Globus pallidus (tissue), 1 donor: ENCODE data around the gene KRTAP26-1.

Source experiments
- DNase-seq: peaks from one replicate; pipeline ENCODE4 v3.0.0-alpha.2; 2015; ENCODE audit warnings: low spot score

KRTAP26-1 gene

DNA sequence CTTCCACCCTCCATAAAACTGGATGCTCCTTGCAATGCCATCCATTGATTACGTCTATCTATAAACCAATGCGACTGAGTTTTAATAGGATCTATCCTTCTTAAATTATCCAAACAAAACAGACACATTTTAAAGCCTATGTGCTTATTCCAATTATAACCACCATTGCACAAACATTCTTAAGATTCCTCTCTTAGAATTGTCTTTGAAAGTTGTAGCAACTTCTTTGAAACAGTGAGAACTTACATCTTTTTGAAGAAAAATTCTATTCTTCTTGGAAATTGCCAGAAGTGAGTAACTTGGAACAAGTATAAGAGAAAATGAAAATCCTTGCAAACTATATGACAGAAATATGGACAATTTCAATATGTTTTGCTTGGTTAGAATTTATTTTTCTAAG, at the start of gene KRTAP26-1:
TSS of gene KRTAP26-1 (minus strand) at position 101 of the 400 bp plus-strand sequence. CDS start 280 bp downstream, outside the sequence.
- no peak for DNase-seq

DNA sequence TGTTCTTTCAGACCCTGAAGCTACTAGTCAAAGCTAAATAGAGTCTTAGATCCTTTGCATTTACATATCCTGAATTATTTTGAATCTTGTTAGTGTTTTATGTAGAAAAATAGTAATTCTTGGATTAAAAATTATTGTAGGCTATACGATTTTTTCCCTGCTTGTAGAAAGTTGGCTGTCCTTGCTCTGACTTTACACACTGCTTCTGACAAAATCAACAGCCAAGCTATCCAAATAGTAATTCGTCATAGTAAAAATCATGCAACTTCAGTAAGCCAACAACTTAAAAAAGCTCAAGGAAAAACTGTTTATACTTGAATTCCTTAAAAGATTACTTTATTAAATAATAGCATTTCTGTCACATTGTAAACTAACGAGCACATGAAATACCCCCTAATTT, 35.8 kb upstream of the KRTAP26-1 start:
- DNase-seq = no peak

DNA sequence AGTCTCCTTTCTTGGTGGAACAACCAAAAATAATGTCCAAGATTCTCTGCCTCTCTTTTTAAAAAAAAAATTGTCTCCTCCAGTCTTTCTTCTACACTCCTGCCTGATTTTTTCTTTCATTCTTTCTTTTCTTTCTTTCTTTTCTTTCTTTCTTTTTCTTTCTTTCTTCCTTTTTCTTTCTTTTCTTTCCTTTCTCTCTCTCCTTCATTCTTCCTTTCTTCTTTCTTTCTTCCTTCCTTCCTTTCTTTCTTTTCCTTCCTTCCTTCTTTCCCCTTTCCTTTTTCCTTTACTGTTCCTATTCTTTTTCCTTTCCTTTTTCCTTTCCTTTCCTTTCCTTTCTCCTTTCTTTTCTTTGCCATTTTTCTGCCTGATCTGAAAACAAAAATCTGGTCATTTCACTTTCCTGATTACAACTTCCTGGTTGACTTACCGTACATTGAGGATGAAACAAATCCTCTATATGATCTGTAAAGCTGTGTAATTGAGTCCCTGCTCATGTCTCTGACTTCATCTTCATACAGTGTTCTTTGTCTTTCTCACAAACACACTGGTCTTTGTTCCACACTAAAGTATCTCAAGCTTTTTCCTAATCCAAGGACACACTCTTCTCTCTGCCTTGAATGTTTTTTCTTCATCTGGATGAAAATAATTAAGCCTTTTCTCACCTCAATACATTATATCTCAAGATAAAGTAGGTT, 34.3 kb upstream of the KRTAP26-1 start:
- no peak for DNase-seq

DNA sequence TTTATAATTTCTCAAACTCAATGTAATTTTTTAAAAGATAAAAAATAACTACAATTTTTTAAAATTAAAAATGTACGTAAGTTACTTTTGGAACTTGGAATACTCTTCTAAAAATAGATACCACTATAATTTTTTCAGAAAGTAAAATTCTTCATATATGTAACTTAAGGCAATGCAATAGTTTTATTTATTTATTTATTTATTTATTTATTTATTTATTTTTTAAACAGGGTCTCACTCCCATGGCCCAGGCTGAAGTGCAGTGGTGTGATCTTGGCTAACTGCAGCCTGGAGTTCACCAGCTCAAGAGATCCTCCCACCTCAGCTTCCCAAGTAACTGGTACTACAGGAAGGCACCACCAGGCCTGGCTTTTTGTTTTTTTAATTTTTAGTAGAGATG, 31.4 kb upstream of the KRTAP26-1 start:
- DNase-seq = no peak

- DNase-seq = no peak
These were observed 29.5 kb upstream of the KRTAP26-1 start for GRCh38 chr21:30349572-30349971.

DNA sequence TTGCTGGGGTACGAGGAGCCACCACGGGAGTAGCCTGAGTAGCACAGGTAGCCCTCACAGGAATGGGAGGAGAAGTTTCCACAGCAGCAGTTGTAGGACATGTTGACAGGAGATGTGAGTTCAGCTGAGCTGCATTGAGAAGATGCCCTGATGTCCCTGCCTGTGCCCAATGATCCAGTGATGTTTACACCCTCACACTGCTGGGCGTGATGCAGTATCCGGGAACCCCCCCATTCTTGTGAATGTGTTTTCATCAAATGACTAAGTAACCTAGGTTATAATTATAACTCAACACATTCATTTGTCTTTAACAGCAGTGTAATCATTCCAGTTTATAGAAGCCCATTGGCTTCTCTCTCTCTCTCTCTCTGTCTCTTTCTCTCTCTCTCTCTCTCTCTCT, 28.4 kb upstream of the KRTAP26-1 start, which contains the start of gene KRTAP23-1:
TSS of gene KRTAP23-1 (minus strand) at position 101 of the 400 bp plus-strand sequence. CDS start at position 101, 0 bp downstream.
- DNase-seq = no peak

DNA sequence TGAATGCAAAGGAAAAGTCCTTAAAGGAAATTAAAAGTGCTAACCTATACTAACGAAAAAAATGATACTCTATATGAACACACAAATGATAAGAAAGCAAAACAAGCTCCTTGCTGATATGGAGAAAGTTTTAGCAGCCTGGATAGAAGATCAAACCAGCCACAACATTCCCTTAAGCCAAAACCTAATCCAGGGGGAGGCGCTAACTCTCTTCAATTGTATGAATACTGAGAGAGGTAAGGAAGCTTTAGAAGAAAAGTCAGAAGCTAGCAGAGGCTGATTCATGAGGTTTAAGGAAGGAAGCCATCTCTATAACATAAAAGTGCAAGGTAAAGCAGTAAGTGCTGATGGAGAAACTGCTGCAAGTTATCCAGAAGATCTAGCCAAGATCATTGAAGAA, 24.9 kb upstream of the KRTAP26-1 start:
- DNase-seq = no peak

DNA sequence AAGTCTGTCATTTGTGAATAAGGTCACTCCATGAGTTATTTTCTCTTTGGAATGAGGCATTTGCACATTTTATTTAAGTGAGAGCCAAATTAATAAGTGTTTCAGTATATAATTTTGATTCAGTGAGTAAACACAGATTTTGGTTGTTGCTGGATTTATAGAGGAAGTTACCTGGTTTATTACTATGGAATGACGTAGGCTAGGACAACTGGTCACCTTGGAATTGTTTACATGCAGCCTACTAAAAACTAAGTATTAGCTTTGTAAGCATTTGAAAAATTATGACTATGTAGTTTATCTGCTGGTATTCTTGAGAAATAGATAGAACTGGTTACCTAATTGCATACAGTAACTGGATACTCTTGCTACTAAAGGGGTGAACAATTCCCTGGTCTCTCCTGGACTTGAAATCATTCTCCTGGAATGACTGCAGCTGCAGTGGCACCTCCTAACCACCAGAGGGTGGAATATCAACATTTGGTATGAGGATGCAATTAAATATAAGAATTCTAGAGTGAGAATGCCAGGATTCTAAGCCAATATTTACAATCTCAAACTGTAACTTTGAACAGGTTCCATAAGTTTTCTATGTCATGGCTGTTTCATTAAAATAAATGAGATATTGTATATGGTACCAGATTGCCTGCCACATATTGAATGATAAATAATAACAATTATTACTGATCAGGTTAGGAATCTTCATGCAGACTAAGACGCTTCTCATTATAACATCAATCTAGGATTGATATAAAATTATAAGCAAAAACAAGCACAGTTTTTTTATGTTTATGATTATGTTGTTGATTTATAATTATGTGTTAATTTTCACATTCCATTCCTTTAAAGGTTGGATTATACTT, 20.8 kb upstream of the KRTAP26-1 start:
- peak; percentile 23 for DNase-seq

DNA sequence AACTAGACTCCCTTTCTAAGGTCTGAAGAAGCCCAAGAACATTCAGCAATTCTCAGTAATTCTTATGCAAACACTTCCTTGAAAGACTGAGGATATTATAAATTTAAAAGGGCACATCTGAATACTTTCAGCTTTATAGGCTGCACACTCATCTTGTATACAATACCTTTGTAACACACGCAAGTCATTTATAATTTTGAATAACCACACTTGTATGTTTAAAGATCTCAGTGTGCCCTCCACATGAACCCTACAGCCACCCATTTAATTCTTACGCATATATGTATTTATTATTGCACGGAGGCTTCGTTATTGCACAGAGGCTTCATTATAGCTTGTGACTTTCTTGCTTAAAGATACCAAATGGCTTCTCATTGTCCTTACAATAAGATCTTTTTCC, 18.6 kb upstream of the KRTAP26-1 start:
- no peak for DNase-seq

- no peak for DNase-seq
These were observed 17.7 kb upstream of the KRTAP26-1 start for GRCh38 chr21:30337772-30338171.

DNA sequence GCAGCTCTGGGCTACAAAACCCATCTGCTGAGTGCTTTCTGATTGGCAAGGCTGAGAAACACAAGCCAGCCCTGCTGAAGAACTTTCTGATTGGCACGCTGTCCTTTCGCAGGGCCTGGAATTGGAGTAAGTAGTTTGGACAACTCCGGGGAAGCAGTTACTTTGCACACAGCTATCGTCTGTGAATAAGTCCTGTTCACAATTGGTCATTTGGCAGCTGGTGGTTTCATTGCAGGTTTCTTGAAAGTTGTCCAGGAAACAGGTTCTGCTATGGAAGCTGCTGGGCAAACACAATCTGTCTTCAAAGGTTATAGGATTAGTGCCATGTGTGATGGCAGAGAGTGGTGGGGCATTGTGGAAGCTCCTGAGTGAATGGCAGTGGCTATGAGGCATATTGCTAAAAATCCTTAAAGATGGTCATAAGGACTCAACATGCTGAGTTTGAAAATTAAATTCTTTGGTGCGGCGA, 17.2 kb upstream of the KRTAP26-1 start, which contains the start of gene KRTAP27-1:
TSS of gene KRTAP27-1 (minus strand) at position 419 of the 469 bp plus-strand sequence. CDS start at position 393, 26 bp downstream.
- DNase-seq = no peak

DNA sequence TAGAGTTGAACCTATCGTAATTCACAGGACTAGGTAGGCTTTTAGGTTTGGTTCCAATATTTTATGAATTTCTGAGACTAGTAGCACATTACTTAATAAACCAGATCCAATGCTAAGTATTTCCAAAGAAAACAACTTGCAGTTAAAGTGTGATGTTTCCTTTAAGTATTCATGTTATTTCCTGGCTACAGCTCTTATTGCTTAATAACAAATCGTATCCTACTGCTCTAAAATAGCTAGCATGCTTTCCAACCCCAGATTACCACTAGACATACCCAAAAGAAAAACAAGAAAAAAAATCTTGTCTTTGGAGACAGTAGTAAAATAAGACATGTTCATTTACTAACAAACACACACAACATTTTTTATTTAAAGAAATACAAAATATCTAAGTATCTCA, 16.5 kb upstream of the KRTAP26-1 start:
- DNase-seq = no peak

DNA sequence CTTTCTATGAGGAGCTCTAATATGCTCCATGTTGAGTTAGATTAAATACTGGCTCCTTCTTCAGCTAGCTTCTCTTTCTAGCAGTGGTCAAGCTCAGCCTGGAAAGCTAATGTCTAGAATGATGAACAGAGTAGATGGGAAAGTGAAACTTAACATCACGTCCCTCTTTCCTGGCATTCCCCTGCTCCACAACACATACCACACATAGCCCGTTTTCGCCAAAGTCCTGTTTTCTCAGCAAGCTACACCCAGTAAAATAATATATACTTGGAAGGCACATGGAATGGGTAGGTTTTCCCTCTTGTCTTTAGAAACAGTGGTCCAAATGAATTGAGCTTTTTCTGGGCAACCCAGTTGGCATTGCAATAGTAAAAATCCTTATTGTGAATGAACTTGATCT, 13.6 kb upstream of the KRTAP26-1 start:
- DNase-seq = no peak

DNA sequence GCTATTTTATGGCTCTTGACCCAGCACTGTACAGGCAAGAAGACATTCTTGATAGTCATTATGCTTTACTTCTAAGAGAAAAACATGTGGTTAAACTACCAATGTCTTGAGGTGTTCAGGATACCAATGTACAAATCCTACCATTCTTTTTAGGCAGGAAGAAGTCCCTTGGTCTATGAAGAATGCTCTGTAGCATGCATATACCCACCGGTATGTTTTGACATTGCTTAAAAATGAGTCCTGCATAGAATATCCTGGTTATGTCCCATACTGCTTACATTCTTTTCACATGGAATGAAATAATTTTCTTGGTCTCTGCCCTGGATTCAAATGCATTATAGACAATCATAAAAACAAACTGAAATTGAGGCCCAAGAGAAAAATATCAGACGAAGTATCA, 12.6 kb upstream of the KRTAP26-1 start:
- DNase-seq = no peak

- DNase-seq = no peak
These were observed 9.2 kb upstream of the KRTAP26-1 start for GRCh38 chr21:30329203-30329875.

DNA sequence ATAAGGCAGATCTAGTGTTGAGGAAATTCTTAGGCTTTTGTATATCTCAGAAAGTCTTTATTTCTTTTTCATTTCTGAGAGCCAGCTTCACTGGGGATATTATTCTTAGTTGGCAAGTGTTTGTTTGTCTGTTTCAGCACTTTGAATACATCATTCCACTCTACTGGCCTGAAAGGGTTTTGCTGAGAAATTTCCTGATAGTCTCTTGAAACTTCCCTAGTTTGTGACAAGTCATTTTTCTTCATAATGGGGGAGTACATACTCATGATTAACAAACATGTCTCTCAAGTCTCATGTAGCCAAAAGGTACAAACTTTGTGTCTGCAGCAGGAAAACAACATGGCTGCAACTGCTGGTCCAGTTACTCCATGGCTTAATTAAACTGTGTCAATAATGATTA, 6.3 kb upstream of the KRTAP26-1 start:
- no peak for DNase-seq

DNA sequence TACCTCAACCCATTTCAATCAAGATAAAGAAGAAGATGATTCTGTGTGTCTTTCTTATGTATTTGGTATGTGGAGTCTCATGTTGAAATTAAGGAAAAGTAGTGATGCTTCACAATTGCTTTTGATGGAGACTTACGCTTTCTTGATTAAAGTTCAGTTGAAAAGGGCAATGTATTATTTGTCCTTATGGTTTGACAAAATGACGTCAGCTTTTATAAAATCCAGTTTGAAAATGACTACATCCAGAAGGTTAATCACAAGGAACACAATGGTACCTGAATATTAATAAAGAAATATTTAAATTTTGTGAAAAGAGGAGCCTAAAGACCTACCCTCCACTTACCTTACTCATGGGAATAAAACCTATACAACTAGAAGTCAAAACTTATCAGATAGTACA, 4.4 kb downstream of the KRTAP26-1 start:
- no peak for DNase-seq

DNA sequence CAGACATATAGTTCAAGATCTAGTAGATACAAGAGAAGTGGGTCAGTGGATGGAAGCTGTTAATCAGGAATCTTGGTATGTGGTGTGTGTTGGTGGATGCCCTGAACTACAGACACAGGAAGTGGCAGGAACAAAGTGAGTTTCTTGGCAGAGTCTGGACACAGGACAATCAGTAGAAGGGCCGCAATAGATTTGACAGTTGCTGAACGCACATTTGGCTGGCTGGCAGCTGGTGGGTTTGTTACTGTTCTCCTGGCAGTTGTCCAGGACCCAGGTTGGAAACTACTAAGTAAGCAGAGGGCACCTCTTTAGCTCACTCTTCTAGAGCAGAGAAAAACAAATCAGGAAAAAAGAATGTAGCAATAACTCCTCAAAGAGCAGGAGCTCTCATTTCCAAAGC, 13.2 kb downstream of the KRTAP26-1 start:
- no peak for DNase-seq

GRCh38 chr21:30305136-30305535, 15.0 kb downstream of the KRTAP26-1 start:
- no peak for DNase-seq

DNA sequence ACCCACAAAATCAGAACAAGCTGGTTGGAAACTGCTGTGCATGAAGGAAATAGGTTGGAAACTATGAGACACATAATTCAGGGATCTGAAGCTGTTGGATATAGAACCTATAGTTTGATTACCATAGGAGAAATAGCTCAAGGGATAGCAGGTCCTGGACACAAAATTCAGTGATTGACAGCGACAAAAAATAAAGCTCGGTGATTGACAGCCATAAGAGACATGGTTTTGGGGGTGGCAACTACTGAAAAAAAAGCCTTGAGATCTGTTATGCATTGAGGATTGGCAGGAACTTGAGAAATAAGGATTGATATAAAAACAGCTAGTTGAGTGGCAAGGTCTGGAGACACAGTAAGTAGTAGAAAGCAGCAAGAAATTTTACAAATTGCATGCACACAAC, 30.9 kb downstream of the KRTAP26-1 start, which contains the start of gene KRTAP25-1:
TSS of gene KRTAP25-1 (minus strand) at position 300 of the 400 bp plus-strand sequence. CDS start at position 276, 24 bp downstream.
- DNase-seq = no peak

DNA sequence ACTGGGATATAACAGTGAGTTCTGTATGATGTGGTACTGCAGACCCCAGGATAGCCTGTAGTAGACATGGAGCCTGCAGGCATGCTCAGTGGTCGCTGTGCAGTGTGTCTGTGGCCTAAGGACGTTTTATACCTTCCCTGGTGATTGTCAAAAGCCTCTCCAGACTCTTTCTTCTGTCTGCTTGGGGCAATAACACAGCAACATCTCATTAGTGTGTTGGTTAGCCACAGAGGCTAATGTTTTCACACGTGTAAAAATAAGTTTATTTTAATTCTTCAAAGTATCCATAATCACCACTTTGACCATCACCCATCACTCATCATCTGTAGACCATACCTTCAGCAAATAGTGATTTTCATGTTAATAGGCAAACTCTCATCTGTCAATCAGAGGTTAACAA, 37.3 kb downstream of the KRTAP26-1 start, which contains the start of gene KRTAP24-1:
TSS of gene KRTAP24-1 (minus strand) at position 101 of the 400 bp plus-strand sequence. CDS start at position 83, 18 bp downstream.
- DNase-seq = no peak

GRCh38 chr21:30271611-30272010, 48.5 kb downstream of the KRTAP26-1 start:
- no peak for DNase-seq
